NB4 (cell line): ENCODE results near the gene COASY.

Experiments used
- DNase-seq: peaks from one replicate; pipeline ENCODE4 v3.0.0; 2010; ENCODE audit warnings: low read depth
- H3K4me3 ChIP-seq: one replicate; pipeline ENCODE4 v1.5.1; 2011; ENCODE audit warnings: mild to moderate bottlenecking, low read depth, low read length, moderate library complexity
- CTCF ChIP-seq: IDR thresholded peaks from one replicate; pipeline ENCODE4 v1.5.1; 2012; ENCODE audit warnings: low read depth, low read length
- MYC ChIP-seq: IDR thresholded peaks from 2 replicates; pipeline ENCODE4 v1.6.1; 2011; ENCODE audit warnings: low read depth, low read length
- POLR2A ChIP-seq: IDR thresholded peaks from 2 replicates; pipeline ENCODE4 v1.6.1; 2011; ENCODE audit warnings: mild to moderate bottlenecking; ENCODE audit not compliant: insufficient read length; ENCODE audit errors: extremely low read depth
- TF ChIP-seq, protein P1 (sequence below): IDR thresholded peaks from 2 replicates; pipeline ENCODE4 v1.6.1; 2011; ENCODE audit warnings: low read depth, low read length

COASY gene

DNA sequence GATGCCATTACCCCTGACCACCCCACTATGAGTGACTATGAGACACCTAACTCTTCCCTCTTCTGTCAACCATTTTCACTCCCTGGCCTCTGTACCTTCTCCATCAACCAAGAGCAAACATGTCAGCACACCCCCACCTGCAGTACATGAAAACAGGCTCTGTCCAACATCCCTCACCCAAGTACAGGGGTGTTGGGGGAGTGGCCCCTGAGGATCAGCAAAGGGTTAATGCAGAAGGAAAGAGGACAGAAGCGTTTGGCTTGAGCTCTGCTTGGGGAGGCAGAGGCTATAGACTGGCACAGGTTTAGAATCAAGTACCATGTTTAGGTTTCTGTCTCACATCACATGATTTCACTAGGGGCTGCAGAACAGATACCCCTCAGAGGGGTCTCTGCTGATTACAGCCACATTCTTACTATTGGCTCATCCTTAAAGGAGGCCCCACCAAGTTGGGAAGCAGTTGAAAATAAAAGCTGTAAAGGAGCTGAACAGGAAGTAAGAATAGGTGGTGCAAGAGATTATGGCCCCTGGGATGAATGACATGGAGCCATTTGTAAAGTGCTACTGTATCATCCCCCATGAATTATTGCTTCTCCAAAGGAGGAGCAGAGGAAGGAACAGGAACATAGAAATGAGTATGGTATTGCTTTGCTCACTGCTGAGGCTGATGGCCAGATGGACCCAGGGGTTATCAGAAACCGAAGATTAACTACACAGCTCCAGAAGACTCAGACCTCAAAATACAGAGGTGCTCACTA, 18.0 kb downstream of the COASY start:
- no peak overlapping the region for H3K4me3 ChIP-seq
- peak; percentile 40 for DNase-seq
- no peak for TF ChIP-seq POLR2A
- no peak for TF ChIP-seq MYC
- TF ChIP-seq CTCF, result no peak
- TF ChIP-seq, protein P1, sequence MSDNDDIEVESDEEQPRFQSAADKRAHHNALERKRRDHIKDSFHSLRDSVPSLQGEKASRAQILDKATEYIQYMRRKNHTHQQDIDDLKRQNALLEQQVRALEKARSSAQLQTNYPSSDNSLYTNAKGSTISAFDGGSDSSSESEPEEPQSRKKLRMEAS, result no peak

DNA sequence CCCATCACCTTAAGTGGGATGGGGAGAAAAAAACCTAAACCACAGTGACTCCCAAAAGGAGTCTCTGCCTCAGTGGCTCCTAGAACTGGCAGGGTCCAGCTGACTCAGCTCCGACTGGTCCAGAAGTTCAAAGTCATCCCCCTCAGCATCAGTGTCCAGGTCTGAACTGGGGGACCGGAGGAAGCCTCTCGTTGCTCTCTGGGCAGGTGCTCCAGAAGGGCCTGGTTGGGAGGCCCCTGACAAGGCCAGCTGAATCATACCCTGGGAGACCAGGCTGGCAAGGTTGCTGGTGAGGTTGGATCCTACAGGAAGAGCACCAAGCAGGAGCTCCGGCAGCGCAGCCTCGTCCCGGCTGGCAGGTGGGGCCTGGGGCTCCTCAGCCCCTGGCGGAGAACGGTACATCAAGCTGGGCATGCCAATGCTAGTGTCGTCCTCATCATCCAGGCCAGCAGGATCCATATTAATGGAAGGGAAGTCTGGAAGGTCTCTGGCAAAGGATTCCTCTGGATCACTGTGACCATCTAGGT, 19.9 kb downstream of the COASY start:
- DNase-seq, result no peak
- no peak for TF ChIP-seq POLR2A
- TF ChIP-seq CTCF, result no peak
- TF ChIP-seq MYC, result no peak
- TF ChIP-seq, protein P1, result no peak
- H3K4me3 ChIP-seq, result no peak overlapping the region

DNA sequence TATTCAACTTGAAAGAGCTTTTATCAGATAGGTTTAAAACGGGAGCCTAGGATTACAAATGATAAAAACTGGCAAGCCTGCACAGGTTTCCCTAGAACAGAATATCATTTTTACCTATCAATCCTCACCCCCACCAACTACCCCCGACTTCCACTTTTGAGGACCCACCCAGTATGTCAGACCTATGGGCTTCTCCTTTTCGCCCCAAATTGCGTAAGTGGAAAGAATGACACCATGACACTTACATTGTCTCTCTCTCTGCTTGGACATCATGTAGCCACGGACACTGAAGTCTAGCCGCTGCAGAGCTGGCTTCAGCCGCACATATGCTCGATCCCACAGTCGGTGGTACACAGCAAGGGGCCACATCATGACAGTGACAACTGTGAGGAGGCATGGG, 22.9 kb downstream of the COASY start:
- no peak overlapping the region for H3K4me3 ChIP-seq
- TF ChIP-seq CTCF (no peak), POLR2A (no peak), MYC (no peak)
- TF ChIP-seq, protein P1, result no peak
- DNase-seq, result peak; percentile 68

GRCh38 chr17:42585353-42585752, 23.4 kb downstream of the COASY start:
- no peak for TF ChIP-seq POLR2A
- TF ChIP-seq MYC, result no peak
- TF ChIP-seq CTCF, result no peak
- TF ChIP-seq, protein P1, result no peak
- H3K4me3 ChIP-seq, result no peak overlapping the region
- peak; percentile 29 for DNase-seq

DNA sequence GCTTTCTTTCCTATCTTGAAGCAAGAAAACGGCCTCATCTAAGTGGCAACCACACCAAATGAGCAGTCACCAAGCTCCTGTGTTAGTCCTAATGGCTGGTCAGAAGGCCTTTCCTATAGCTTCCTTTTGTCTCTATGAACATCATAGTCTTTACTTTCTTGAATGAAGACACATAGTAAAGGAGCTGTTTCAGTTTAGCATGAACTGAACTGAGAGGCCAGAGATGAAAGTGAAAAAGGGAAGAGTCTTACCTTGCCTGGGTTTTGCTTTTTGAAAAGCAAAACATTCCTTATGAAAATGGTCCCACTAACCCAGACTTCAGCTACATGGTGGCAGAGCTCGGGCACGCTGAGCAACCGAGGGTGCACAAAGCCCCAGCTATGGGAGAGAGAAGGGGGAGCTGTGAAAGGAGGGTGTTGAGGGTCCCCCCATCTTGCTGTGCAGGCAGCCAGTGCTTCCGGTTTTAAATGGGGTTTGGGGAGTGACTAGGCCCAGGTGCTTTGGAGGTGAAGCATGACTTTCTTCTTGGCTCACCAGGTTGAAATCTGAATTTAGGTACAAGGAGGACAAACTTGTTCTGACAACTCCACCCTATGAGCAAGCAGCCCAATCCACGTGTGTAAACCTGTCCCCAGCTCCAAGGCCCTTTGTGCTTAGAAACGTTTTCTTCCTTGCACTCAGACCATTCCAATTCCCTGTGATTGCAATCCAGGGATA, 24.7 kb downstream of the COASY start:
- no peak for DNase-seq
- H3K4me3 ChIP-seq, result no peak overlapping the region
- TF ChIP-seq, protein P1, result no peak
- TF ChIP-seq POLR2A, result no peak
- TF ChIP-seq CTCF, result no peak
- TF ChIP-seq MYC, result no peak
